GM23338 (cell line): Measurements from ENCODE around the gene KCNG3. TPM values are rescaled to one million over a fixed set of nuclear protein-coding genes. Genes with fewer than 3 reads are reported as not detected.

Source experiments
- ATAC-seq: fragments of 200-7000 bp; cut with Tn5 transposase; 3 replicates; pipeline ENCODE4 v1.9.1; 2020
- DNase-seq: peaks from one replicate; pipeline ENCODE4 v3.0.0-alpha.2; 2015; ENCODE audit warnings: low spot score
- H2AFZ ChIP-seq: fragments of 200-600 bp; sonication (generic); 2 replicates; pipeline ENCODE4 v1.8.0; 2016; ENCODE audit warnings: antibody characterized with exemption, mild to moderate bottlenecking, moderate library complexity
- H3F3A ChIP-seq: fragments of 200-600 bp; sonication (generic); replicated peaks from 2 replicates; pipeline ENCODE4 v1.8.0; 2017; ENCODE audit warnings: antibody characterized with exemption, mixed run types, low read depth
- H3K27ac ChIP-seq: fragments of 200-600 bp; sonication (generic); 2 replicates; pipeline ENCODE4 v1.6.1; 2016; ENCODE audit warnings: low read depth
- H3K27me3 ChIP-seq: fragments of 200-600 bp; sonication (generic); 2 replicates; pipeline ENCODE4 v1.8.0; 2016; ENCODE audit warnings: mild to moderate bottlenecking, mixed run types, moderate library complexity; ENCODE audit not compliant: insufficient read depth
- H3K36me3 ChIP-seq: fragments of 200-600 bp; sonication (generic); 2 replicates; pipeline ENCODE4 v1.8.0; 2016; ENCODE audit warnings: mild to moderate bottlenecking; ENCODE audit not compliant: insufficient read depth
- H3K4me1 ChIP-seq: fragments of 200-600 bp; sonication (generic); 2 replicates; pipeline ENCODE4 v1.8.0; 2016; ENCODE audit warnings: mild to moderate bottlenecking, moderate library complexity; ENCODE audit not compliant: insufficient read depth
- H3K4me2 ChIP-seq: fragments of 200-600 bp; sonication (generic); 2 replicates; pipeline ENCODE4 v1.7.1; 2017; ENCODE audit warnings: mixed run types
- H3K4me3 ChIP-seq: fragments of 200-600 bp; sonication (generic); 2 replicates; pipeline ENCODE4 v1.6.1; 2016; ENCODE audit warnings: mixed run types
- H3K79me2 ChIP-seq: fragments of 200-600 bp; sonication (generic); replicated peaks from 2 replicates; pipeline ENCODE4 v1.8.0; 2017; ENCODE audit warnings: mild to moderate bottlenecking; ENCODE audit not compliant: insufficient read depth
- H3K9me2 ChIP-seq: fragments of 200-600 bp; sonication (generic); 2 replicates; pipeline ENCODE4 v1.8.0; 2017; ENCODE audit not compliant: insufficient read depth
- H4K20me1 ChIP-seq: fragments of 200-600 bp; sonication (generic); replicated peaks from 2 replicates; pipeline ENCODE4 v1.8.0; 2017; ENCODE audit warnings: mild to moderate bottlenecking; ENCODE audit not compliant: insufficient read depth
- H3K27ac Mint-ChIP-seq: 2 replicates; pipeline ENCODE4 v1.8.0; 2020; ENCODE audit warnings: inconsistent platforms, mild to moderate bottlenecking, moderate library complexity, mixed read lengths
- H3K27me3 Mint-ChIP-seq: 3 replicates; pipeline ENCODE4 v1.8.0; 2022; ENCODE audit warnings: low read depth, mild to moderate bottlenecking, moderate library complexity, mixed read lengths, inconsistent platforms; ENCODE audit not compliant: insufficient read depth, poor library complexity
- H3K36me3 Mint-ChIP-seq: 3 replicates; pipeline ENCODE4 v1.8.0; 2021; ENCODE audit warnings: low read depth, mild to moderate bottlenecking, inconsistent platforms, moderate library complexity, mixed read lengths
- H3K4me1 Mint-ChIP-seq: 3 replicates; pipeline ENCODE4 v1.8.0; 2020; ENCODE audit warnings: mild to moderate bottlenecking, inconsistent platforms, mixed read lengths
- H3K4me3 Mint-ChIP-seq: 3 replicates; pipeline ENCODE4 v1.8.0; 2021; ENCODE audit warnings: moderate library complexity, mild to moderate bottlenecking, inconsistent platforms, mixed read lengths
- H3K9me3 Mint-ChIP-seq: 3 replicates; pipeline ENCODE4 v1.8.0; 2020; ENCODE audit warnings: moderate library complexity, mild to moderate bottlenecking, inconsistent platforms, mixed read lengths
- EZH2phosphoT487 ChIP-seq: fragments of 200-600 bp; sonication (generic); IDR thresholded peaks from one replicate; pipeline ENCODE4 v1.8.1; 2018; ENCODE audit warnings: antibody characterized with exemption; ENCODE audit not compliant: unreplicated experiment
- NANOG ChIP-seq: IDR thresholded peaks from 2 replicates; pipeline ENCODE4 v1.6.1; 2016; ENCODE audit warnings: antibody characterized with exemption, borderline replicate concordance
- STAT1 ChIP-seq: IDR thresholded peaks from one replicate; pipeline ENCODE4 v1.6.1; 2016; ENCODE audit warnings: antibody characterized with exemption; ENCODE audit not compliant: unreplicated experiment
- polyA plus RNA-seq: library from polyadenylated mRNA; unstranded; fragments of >200 nt; fragmentation: Nextera tagmentation; extraction: Ambion mirVana; gene quantifications from 2 replicates; pipeline ENCODE4 v1.2.1, GENCODE V29; 2016
- total RNA-seq: library from RNA; depleted of rRNA; stranded (reverse); fragments of >200 nt; shearing (Covaris generic); gene quantifications from 2 replicates; pipeline ENCODE4 v1.2.3, GENCODE V29; 2014
- TF ChIP-seq, protein P1 (sequence below): fragments of 250-450 bp; sonication (Bioruptor Pico); IDR thresholded peaks from 2 replicates; pipeline ENCODE4 v1.5.0; 2020; ENCODE audit warnings: mild to moderate bottlenecking, moderate library complexity
- TF ChIP-seq, protein P2 (sequence below), 2 experiments: fragments of 200-600 bp in 1 of 2; sonication (generic) in 1 of 2; conservative IDR thresholded peaks; 2 replicates each; pipeline versions ENCODE4 v1.5.1 to v1.6.1; 2016 to 2017; ENCODE audit warnings: antibody characterized with exemption in 2 of 2, low read depth in 2 of 2, mild to moderate bottlenecking in 2 of 2, moderate library complexity in 1 of 2
- TF ChIP-seq, protein P3 (sequence below): IDR thresholded peaks from one replicate; pipeline ENCODE4 v1.6.1; 2018; ENCODE audit warnings: antibody characterized with exemption; ENCODE audit not compliant: unreplicated experiment
- TF ChIP-seq, protein P4 (sequence below): IDR thresholded peaks from 2 replicates; pipeline ENCODE4 v1.6.1; 2016; ENCODE audit warnings: antibody characterized with exemption

The KCNG3 gene
- total and polyA plus RNA-seq, 2 experiments from 2014 or later, result 2.5 to 36.2 TPM

DNA sequence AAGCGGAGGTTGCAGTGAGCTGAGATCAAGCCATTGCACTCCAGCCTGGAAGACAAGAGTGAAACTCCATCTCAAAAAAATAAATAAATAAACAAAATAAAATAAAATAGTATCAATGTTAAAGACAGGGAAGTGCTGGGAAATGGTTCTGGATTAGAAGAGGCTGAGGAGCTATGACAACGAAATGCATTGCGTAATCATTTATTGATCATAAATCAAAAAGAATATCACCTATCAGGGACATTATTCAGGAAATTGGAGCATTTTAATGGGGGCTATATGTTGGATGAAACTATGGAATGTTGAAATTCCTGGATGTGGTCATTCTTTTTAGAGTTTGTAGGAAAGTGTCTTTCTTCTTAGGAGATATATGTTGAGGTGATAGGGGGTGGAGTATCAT, 43.7 kb upstream of the KCNG3 start (continued):
- TF ChIP-seq, protein P1, sequence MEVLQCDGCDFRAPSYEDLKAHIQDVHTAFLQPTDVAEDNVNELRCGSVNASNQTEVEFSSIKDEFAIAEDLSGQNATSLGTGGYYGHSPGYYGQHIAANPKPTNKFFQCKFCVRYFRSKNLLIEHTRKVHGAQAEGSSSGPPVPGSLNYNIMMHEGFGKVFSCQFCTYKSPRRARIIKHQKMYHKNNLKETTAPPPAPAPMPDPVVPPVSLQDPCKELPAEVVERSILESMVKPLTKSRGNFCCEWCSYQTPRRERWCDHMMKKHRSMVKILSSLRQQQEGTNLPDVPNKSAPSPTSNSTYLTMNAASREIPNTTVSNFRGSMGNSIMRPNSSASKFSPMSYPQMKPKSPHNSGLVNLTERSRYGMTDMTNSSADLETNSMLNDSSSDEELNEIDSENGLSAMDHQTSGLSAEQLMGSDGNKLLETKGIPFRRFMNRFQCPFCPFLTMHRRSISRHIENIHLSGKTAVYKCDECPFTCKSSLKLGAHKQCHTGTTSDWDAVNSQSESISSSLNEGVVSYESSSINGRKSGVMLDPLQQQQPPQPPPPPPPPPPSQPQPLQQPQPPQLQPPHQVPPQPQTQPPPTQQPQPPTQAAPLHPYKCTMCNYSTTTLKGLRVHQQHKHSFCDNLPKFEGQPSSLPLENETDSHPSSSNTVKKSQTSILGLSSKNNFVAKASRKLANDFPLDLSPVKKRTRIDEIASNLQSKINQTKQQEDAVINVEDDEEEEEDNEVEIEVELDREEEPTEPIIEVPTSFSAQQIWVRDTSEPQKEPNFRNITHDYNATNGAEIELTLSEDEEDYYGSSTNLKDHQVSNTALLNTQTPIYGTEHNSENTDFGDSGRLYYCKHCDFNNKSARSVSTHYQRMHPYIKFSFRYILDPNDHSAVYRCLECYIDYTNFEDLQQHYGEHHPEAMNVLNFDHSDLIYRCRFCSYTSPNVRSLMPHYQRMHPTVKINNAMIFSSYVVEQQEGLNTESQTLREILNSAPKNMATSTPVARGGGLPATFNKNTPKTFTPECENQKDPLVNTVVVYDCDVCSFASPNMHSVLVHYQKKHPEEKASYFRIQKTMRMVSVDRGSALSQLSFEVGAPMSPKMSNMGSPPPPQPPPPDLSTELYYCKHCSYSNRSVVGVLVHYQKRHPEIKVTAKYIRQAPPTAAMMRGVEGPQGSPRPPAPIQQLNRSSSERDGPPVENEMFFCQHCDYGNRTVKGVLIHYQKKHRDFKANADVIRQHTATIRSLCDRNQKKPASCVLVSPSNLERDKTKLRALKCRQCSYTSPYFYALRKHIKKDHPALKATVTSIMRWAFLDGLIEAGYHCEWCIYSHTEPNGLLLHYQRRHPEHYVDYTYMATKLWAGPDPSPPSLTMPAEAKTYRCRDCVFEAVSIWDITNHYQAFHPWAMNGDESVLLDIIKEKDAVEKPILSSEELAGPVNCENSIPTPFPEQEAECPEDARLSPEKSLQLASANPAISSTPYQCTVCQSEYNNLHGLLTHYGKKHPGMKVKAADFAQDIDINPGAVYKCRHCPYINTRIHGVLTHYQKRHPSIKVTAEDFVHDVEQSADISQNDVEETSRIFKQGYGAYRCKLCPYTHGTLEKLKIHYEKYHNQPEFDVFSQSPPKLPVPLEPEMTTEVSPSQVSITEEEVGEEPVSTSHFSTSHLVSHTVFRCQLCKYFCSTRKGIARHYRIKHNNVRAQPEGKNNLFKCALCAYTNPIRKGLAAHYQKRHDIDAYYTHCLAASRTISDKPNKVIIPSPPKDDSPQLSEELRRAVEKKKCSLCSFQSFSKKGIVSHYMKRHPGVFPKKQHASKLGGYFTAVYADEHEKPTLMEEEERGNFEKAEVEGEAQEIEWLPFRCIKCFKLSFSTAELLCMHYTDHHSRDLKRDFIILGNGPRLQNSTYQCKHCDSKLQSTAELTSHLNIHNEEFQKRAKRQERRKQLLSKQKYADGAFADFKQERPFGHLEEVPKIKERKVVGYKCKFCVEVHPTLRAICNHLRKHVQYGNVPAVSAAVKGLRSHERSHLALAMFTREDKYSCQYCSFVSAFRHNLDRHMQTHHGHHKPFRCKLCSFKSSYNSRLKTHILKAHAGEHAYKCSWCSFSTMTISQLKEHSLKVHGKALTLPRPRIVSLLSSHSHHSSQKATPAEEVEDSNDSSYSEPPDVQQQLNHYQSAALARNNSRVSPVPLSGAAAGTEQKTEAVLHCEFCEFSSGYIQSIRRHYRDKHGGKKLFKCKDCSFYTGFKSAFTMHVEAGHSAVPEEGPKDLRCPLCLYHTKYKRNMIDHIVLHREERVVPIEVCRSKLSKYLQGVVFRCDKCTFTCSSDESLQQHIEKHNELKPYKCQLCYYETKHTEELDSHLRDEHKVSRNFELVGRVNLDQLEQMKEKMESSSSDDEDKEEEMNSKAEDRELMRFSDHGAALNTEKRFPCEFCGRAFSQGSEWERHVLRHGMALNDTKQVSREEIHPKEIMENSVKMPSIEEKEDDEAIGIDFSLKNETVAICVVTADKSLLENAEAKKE, result no peak
- TF ChIP-seq, protein P2, sequence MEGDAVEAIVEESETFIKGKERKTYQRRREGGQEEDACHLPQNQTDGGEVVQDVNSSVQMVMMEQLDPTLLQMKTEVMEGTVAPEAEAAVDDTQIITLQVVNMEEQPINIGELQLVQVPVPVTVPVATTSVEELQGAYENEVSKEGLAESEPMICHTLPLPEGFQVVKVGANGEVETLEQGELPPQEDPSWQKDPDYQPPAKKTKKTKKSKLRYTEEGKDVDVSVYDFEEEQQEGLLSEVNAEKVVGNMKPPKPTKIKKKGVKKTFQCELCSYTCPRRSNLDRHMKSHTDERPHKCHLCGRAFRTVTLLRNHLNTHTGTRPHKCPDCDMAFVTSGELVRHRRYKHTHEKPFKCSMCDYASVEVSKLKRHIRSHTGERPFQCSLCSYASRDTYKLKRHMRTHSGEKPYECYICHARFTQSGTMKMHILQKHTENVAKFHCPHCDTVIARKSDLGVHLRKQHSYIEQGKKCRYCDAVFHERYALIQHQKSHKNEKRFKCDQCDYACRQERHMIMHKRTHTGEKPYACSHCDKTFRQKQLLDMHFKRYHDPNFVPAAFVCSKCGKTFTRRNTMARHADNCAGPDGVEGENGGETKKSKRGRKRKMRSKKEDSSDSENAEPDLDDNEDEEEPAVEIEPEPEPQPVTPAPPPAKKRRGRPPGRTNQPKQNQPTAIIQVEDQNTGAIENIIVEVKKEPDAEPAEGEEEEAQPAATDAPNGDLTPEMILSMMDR (conservative IDR thresholded peaks at IDR 0.05; ENCODE audit: low read depth in 2 of 2), result no peak
- no peak for TF ChIP-seq EZH2phosphoT487
- no peak for TF ChIP-seq STAT1

DNA sequence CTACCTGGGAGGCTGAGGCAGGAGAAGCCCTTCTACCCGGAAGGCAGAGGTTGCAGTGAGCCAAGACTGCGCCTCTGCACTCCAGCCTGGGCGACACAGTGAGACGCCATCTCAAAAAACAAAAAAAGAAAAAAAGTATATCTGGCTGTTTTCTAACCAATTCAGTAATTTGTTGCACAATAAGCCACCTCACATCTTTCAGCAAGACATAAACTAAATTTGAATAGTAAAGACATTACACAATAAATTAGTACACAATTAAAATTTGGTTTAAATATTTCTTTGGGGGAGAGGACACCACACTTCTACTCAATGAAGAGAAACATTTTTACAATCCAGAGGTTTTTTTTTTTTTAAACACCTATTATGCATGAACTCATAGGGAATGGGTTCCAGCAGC, 38.6 kb upstream of the KCNG3 start:
- Mint-ChIP-seq H3K4me1 (peaks cover 10% of the 10 kb centered on the region), H3K9me3 (peaks cover 2% of the 10 kb centered on the region; the same call in 2 of the 3 replicates), H3K36me3 (peaks cover 3% of the 10 kb centered on the region; the same call in 1 of the 3 replicates), H3K27ac (no peak overlapping the region), H3K4me3 (no peak overlapping the region), H3K27me3 (peaks cover 13% of the 10 kb centered on the region)
- no peak for DNase-seq
- H3K4me1 ChIP-seq, result peaks cover 23% of the 10 kb centered on the region
- no peaks in the 10 kb centered on the region for H3K27me3 ChIP-seq
- H3K27ac ChIP-seq, result no peak overlapping the region
- H4K20me1 ChIP-seq, result no peaks in the 10 kb centered on the region
- ATAC-seq, result no peak
- H3F3A ChIP-seq, result peaks cover 3% of the 10 kb centered on the region; the same call in 1 of the 2 replicates
- no peak overlapping the region for H3K4me3 ChIP-seq
- H3K9me2 ChIP-seq, result peaks cover 9% of the 10 kb centered on the region; the same call in 1 of the 2 replicates
- H3K36me3 ChIP-seq, result no peaks in the 10 kb centered on the region; the same call in 1 of the 2 replicates
- peak overlapping the region; percentile 23; the same call in 1 of the 2 replicates for H2AFZ ChIP-seq
- H3K79me2 ChIP-seq, result no peaks in the 10 kb centered on the region
- H3K4me2 ChIP-seq, result no peak overlapping the region
- TF ChIP-seq, protein P3, sequence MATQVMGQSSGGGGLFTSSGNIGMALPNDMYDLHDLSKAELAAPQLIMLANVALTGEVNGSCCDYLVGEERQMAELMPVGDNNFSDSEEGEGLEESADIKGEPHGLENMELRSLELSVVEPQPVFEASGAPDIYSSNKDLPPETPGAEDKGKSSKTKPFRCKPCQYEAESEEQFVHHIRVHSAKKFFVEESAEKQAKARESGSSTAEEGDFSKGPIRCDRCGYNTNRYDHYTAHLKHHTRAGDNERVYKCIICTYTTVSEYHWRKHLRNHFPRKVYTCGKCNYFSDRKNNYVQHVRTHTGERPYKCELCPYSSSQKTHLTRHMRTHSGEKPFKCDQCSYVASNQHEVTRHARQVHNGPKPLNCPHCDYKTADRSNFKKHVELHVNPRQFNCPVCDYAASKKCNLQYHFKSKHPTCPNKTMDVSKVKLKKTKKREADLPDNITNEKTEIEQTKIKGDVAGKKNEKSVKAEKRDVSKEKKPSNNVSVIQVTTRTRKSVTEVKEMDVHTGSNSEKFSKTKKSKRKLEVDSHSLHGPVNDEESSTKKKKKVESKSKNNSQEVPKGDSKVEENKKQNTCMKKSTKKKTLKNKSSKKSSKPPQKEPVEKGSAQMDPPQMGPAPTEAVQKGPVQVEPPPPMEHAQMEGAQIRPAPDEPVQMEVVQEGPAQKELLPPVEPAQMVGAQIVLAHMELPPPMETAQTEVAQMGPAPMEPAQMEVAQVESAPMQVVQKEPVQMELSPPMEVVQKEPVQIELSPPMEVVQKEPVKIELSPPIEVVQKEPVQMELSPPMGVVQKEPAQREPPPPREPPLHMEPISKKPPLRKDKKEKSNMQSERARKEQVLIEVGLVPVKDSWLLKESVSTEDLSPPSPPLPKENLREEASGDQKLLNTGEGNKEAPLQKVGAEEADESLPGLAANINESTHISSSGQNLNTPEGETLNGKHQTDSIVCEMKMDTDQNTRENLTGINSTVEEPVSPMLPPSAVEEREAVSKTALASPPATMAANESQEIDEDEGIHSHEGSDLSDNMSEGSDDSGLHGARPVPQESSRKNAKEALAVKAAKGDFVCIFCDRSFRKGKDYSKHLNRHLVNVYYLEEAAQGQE, result no peak
- TF ChIP-seq, protein P4, sequence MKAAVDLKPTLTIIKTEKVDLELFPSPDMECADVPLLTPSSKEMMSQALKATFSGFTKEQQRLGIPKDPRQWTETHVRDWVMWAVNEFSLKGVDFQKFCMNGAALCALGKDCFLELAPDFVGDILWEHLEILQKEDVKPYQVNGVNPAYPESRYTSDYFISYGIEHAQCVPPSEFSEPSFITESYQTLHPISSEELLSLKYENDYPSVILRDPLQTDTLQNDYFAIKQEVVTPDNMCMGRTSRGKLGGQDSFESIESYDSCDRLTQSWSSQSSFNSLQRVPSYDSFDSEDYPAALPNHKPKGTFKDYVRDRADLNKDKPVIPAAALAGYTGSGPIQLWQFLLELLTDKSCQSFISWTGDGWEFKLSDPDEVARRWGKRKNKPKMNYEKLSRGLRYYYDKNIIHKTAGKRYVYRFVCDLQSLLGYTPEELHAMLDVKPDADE, result no peak
- TF ChIP-seq NANOG, result no peak
